Liver (tissue), 3 donors: Measurements from ENCODE around the gene SCRN2.

Source experiments
- ATF3 ChIP-seq: IDR thresholded peaks from 2 replicates; pipeline ENCODE4 v1.6.1; 2016; ENCODE audit warnings: antibody characterized with exemption
- EGR1 ChIP-seq, 2 donors: IDR thresholded peaks; 2 replicates each; pipeline ENCODE4 v1.6.1; 2016 to 2018; ENCODE audit warnings: antibody characterized with exemption in 2 of 2, low read depth in 2 of 2
- FOXA1 ChIP-seq: IDR thresholded peaks from 2 replicates; pipeline ENCODE4 v1.6.1; 2016; ENCODE audit warnings: antibody characterized with exemption
- NR2F2 ChIP-seq: IDR thresholded peaks from 2 replicates; pipeline ENCODE4 v1.6.1; 2016; ENCODE audit warnings: antibody characterized with exemption
- RAD21 ChIP-seq, 2 donors: IDR thresholded peaks; 2 replicates each; pipeline ENCODE4 v1.6.1; 2016; ENCODE audit warnings: antibody characterized with exemption in 2 of 2, mild to moderate bottlenecking in 2 of 2
- REST ChIP-seq: IDR thresholded peaks from 2 replicates; pipeline ENCODE4 v1.6.1; 2016; ENCODE audit warnings: antibody characterized with exemption, mild to moderate bottlenecking
- RXRA ChIP-seq, 2 donors: IDR thresholded peaks; 2 replicates each; pipeline ENCODE4 v1.6.1; 2017 to 2018; ENCODE audit warnings: antibody characterized with exemption in 2 of 2, mild to moderate bottlenecking in 1 of 2
- SP1 ChIP-seq: IDR thresholded peaks from 2 replicates; pipeline ENCODE4 v1.6.1; 2018; ENCODE audit warnings: antibody characterized with exemption, mild to moderate bottlenecking
- TAF1 ChIP-seq: conservative IDR thresholded peaks from 2 replicates; pipeline ENCODE4 v1.6.1; 2016; ENCODE audit warnings: antibody characterized with exemption, mild to moderate bottlenecking
- YY1 ChIP-seq: IDR thresholded peaks from 2 replicates; pipeline ENCODE4 v1.6.1; 2016; ENCODE audit warnings: antibody characterized with exemption, mild to moderate bottlenecking
- TF ChIP-seq, protein P1 (sequence below): fragments of 150-350 bp; IDR thresholded peaks from 2 replicates; pipeline ENCODE4 v1.5.1; 2017; ENCODE audit warnings: improper control_type of control experiment, low read depth, low read length; ENCODE audit not compliant: missing input control
- TF ChIP-seq, protein P2 (sequence below): IDR thresholded peaks from 2 replicates; pipeline ENCODE4 v1.6.1; 2016; ENCODE audit warnings: antibody characterized with exemption
- TF ChIP-seq, protein P3 (sequence below): IDR thresholded peaks from 2 replicates; pipeline ENCODE4 v1.6.1; 2016; ENCODE audit warnings: antibody characterized with exemption
- donor health status: healthy.
- donor health status: healthy.

DNA sequence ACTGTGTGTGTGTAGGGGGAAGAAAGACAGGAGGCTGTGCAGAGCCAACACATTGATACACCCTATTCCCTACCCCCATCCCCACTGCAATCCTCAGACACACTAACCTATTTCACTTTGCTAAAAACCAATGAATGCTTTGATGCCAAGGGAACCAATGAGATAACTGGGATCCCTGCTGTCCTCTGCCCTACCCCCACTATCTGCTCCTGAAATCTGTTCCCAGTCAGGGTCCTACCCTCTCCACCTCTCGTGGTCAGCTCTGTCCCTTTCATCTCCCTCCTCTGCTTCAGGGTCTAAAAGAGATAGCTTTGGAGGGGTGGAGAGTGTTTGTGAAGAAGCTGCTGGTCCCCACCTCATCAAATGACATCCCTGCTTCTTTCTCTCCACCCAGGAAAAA, 29.0 kb upstream of the SCRN2 start:
- TF ChIP-seq, protein P1, sequence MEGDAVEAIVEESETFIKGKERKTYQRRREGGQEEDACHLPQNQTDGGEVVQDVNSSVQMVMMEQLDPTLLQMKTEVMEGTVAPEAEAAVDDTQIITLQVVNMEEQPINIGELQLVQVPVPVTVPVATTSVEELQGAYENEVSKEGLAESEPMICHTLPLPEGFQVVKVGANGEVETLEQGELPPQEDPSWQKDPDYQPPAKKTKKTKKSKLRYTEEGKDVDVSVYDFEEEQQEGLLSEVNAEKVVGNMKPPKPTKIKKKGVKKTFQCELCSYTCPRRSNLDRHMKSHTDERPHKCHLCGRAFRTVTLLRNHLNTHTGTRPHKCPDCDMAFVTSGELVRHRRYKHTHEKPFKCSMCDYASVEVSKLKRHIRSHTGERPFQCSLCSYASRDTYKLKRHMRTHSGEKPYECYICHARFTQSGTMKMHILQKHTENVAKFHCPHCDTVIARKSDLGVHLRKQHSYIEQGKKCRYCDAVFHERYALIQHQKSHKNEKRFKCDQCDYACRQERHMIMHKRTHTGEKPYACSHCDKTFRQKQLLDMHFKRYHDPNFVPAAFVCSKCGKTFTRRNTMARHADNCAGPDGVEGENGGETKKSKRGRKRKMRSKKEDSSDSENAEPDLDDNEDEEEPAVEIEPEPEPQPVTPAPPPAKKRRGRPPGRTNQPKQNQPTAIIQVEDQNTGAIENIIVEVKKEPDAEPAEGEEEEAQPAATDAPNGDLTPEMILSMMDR = no peak
- TF ChIP-seq REST = no peak
- TF ChIP-seq, protein P2, sequence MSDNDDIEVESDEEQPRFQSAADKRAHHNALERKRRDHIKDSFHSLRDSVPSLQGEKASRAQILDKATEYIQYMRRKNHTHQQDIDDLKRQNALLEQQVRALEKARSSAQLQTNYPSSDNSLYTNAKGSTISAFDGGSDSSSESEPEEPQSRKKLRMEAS = no peak
- TF ChIP-seq FOXA1 = no peak
- no peak for TF ChIP-seq YY1
- no peak for TF ChIP-seq RAD21 (IDR thresholded peaks at IDR 0.05)
- no peak for TF ChIP-seq TAF1
- no peak for TF ChIP-seq NR2F2
- no peak for TF ChIP-seq SP1
- TF ChIP-seq ATF3 = no peak
- no peak for TF ChIP-seq RXRA (IDR thresholded peaks at IDR 0.05)
- no peak for TF ChIP-seq EGR1 (IDR thresholded peaks at IDR 0.05; ENCODE audit: low read depth in 2 of 2)
- TF ChIP-seq, protein P3, sequence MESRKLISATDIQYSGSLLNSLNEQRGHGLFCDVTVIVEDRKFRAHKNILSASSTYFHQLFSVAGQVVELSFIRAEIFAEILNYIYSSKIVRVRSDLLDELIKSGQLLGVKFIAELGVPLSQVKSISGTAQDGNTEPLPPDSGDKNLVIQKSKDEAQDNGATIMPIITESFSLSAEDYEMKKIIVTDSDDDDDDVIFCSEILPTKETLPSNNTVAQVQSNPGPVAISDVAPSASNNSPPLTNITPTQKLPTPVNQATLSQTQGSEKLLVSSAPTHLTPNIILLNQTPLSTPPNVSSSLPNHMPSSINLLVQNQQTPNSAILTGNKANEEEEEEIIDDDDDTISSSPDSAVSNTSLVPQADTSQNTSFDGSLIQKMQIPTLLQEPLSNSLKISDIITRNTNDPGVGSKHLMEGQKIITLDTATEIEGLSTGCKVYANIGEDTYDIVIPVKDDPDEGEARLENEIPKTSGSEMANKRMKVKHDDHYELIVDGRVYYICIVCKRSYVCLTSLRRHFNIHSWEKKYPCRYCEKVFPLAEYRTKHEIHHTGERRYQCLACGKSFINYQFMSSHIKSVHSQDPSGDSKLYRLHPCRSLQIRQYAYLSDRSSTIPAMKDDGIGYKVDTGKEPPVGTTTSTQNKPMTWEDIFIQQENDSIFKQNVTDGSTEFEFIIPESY = no peak
